Measurements from ENCODE around the gene WIPF1.

The WIPF1 gene

DNA sequence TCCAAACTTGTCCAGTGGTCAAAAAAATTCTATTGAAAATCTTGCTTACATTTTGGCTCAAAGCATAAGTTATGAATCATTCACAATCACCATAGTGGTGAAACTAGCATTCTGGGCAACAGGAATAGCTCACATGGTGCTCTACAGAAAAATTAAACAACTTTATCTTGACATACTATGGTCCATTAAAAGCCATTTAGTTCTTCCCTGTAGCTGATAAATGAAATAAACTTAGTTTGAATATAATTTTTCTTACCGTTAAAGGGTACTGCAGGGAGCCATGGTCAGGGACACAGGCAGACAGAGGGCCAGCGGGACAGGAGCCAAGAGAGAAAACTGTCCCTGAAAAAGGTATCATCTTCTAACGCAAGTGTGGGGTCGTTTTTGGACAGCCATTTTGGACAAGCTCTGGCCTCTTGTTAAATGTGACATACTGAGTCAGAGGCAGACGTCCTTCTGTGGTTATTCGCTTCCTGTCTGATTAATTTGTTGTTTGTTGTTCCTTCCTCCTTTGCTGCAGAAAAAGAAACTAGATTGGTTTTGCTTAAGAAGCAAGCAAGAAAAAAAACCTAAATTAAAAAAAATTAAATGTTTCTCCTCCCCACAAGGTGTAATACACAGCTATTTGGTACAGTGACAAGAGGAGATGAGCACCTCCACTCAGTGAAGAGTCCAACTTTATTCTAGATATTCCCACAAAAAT, at the start of gene WIPF1:
TSS of gene WIPF1 (minus strand) at position 460 of the 703 bp plus-strand sequence. CDS start 12,231 bp downstream, outside the sequence.
- DNase-seq, result no peak

GRCh38 chr2:174645296-174645695, 47.7 kb upstream of the WIPF1 start:
- no peak for DNase-seq

DNA sequence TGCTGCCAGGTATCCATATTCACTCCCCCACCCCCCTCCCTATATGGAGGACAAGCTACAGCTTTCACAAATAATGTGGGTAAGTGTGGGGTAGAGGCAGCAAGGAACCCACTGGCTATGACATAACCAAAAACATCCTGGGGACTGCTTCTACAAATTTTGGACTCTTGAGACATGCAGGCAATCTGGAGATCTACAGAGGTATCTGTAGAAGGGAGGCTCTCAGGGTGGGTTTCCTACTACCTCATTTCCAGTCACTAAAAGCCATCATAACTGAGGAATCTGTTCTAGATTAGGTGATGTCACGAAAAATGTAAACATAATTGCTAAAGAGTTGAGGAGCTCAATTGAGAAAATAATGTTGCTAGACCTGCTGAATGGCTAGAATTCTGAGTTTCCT, 46.8 kb upstream of the WIPF1 start:
- DNase-seq, result no peak

- no peak for DNase-seq
Measured at GRCh38 chr2:174643356-174643755, 45.8 kb upstream of the WIPF1 start.

DNA sequence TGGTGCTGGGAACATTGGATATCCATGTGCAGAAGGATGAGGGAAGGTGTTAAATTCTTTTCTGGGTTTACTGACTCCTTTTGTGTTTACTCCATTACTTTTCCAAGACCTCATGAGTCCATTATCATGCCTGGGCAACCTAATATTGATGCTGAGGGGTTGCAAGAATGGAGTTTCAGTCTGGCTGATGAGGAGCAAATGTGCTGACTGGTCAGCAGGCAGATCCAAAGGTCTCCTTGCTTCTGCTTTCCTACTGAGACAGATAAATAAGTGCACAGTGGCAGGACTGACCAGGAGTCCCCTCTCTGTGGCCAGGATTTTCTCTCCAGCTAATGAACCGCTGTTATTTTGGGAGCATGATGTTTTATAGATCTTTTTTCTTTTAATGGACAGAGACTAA, 43.6 kb upstream of the WIPF1 start:
- DNase-seq, result no peak

GRCh38 chr2:174636987-174637386, 39.4 kb upstream of the WIPF1 start:
- no peak for DNase-seq

DNA sequence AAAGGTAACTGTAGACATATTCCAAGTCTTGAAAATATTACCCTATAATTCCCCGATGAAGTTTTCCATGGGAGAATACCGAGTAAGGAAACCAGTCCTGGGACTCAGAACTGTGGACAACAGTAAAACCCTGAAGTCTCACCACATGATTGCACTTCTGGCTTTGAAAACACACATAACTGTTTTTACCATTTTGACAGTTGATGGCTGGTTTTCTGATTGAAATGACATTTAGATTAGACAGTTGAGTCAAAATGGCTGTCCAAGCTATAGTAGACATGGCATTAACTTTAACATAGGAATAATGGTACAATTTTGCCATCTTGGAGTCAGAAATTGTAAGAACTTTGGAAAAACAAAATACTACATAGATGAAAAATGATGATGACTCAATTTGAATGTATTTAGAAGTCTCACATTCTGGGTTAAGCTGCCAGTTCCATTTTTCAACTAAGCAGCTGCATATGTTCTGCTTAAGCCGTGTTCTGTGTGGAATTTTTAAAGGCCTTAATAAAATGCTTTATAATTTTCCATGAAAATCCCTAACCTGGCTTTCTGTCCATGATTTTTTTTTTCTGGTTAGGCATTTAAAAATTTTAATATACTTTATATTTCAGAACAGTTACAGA, 38.3 kb upstream of the WIPF1 start:
- DNase-seq, result no peak

DNA sequence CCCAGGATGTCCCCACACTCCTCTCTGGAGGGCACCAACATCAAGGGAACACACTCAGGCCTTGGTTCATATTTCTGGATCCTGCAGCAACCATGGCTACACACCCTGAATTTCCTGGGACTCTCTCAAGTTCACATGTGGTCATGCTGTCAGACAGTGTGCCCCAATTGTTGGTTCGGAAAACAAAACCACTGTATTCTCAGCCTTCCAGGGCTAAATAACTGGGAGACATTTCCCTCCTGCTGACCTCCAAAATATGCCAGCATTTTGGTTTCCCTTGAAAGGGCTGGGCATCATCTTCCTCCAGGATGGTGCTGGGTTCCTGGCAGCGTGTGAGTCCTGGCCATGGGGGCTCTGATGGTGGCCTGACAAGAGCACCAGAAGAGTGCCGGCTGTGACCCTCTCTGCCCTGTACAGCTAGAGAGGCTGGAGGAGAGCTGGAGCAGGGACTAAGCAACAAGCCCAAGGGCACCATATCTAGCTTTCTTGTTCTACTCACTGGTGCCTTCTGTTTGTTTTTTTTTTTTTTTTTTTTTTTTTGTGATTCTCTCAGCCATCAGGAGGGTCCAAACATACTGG, 37.5 kb upstream of the WIPF1 start:
- no peak for DNase-seq

GRCh38 chr2:174634130-174635014, 36.8 kb upstream of the WIPF1 start:
- no peak for DNase-seq

GRCh38 chr2:174633623-174633930, 36.0 kb upstream of the WIPF1 start:
- DNase-seq, result peak; percentile 81

DNA sequence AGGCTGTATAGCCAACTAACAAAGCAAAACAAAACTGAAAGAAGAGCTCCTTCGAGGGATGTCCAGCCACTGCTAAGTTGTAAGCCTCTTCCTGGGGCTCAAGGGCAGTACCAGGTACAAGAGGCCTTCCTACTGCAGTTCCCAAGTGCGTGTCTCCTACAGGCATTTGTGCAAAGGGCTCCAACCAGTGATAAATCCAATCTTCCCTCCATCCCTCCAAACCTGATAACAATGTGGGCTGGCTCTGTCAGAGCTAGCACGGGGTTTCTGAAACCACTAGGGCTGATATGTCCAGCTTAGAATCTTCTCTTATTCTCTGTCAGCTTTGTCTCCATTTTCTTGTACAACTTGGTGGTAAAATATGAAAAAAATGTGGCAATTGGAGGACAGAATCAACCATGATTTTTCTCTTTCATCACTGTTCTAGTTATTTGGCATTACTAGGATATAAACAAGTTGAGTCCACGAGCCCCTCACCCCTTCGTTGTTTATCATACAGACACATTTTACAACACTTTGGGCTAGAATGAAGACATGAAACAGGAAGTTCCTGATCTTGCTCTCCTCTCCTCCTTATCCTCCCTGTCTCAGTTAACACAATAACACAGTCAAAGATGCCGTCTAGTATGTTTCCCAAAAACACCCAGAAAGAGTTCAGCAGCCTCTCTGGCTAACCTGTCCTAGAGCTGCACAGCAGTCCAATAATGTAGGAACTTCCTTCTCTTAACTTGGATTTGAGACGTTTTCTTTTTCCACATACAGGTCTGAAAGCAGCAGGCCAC, 35.4 kb upstream of the WIPF1 start:
- DNase-seq, result no peak

DNA sequence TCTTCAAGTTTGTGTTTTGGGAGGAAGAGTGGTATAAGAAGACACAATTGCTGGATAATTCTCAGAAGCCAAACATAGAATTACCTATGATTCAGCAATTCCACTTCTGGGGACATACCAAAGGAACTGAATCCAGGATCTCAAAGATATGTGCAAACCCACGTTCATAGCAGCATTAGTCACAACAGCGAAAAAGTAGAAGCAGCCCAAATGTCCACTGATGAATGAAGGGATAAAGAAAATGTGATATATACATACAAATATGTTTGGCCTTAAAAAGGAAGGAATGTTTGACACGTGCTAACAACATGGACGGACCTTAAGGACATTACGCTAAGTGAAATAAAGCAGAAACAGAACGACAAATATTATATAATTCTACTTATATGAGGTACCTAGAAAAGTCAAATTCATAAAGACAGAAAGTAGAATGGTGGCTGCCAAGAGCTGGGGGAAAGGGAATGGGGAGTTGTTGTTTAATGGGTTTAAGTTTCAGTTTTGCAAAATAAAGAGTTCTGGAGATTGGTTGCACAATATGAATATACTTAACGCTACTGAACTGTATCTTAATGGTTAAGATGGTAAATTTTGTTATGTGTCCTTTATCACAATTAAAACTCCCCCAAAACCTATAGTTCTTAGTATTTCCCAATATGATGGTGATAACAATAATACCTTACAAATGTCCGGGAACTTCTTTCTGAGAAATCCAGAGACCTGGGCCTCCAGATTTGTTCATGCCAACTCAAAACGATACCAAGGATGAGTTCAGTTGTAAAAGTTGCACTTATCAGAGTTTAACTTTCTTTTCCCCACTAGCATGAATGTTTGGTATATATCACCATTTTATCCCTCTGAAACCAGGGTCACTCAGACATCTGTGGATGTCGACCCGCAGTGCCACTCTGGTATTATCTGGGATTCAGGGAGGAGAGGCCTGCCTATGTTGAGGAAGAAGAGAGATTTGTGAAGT, 33.7 kb upstream of the WIPF1 start:
- no peak for DNase-seq

GRCh38 chr2:174630107-174630506, 32.5 kb upstream of the WIPF1 start:
- no peak for DNase-seq

DNA sequence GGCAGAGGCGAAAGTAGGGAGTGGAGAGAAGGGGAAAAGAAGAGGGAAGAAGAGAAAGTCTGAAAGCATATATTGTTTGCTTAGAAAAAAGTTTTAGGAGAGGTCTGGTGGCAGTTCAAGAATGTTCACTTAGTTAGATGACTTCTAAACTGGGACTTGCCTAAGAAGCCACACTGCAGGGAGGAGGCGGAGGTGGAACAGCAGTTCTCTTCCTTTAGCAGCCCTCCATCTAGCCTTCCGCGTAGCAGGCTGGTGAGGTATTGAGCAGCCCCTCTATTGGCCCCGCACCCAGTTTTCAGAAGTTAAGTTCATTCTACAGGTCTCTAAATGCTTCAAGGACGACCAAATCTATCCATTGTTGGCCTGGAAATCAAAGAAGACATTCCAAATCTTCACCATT, 31.9 kb upstream of the WIPF1 start:
- no peak for DNase-seq

GRCh38 chr2:174628528-174629169, 31.0 kb upstream of the WIPF1 start:
- DNase-seq, result no peak

- no peak for DNase-seq
Measured at GRCh38 chr2:174627216-174627615, 29.6 kb upstream of the WIPF1 start.

DNA sequence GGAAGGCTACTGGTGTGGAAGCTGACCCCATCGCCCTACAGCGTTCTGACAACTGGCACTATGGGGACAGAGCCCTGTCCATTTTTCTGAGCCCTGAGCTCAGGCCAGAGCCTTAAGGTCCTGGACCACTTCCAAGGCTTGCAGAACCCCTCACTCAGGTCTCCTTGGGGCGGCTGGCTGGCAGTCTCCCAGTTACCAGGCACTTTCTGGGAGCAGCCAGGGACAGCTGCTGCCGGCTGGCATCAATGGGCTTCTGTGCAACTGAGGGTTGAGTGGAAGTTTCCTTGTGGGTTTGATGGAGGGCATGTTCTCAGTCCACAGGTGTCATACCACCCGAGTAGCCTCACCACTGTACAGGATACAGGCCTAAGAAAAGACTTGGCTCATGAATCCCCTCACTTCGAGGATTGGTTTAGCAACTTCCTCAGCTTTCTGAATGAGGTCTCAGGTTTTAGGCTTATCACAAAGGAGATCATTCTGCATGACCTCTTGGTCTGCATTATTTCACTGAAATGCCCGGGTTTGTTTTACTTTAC, 27.4 kb upstream of the WIPF1 start:
- DNase-seq, result peak; percentile 38

- no peak for DNase-seq
Measured at GRCh38 chr2:174623690-174624089, 26.1 kb upstream of the WIPF1 start.

DNA sequence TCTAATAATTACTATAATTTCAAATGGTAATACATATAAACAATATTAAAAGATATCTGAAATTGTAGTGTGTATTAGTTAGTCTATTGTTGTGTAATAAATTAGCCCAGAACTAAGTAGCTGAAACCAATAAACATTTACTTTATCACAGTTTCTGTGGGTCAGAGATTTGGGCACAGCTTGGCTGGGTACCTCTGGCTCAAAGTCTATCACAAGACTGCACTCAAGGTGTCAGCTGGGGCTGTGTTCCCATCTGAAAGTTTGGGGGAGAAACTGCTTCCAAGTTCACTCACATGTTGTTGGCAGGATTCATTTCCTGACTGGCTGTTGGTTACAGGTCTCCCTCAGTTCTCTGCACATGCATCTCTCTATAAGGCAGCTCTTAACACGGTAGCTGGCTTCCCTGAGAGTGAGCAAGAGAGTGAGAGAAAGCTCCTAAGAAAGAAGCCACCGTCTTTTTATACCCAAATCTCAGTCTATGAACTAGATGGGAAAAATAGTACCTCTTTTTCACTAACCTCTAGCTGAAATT, 25.6 kb upstream of the WIPF1 start:
- DNase-seq, result no peak

- no peak for DNase-seq
Measured at GRCh38 chr2:174621323-174621722, 23.7 kb upstream of the WIPF1 start.

Measured in right hindlimb (tissue), 1 donor.